RPMI7951 (cell line): ENCODE data around the gene PCDHGB1. TPM values are rescaled to one million over a fixed set of nuclear protein-coding genes. Genes with fewer than 3 reads are reported as not detected.
A peak's percentile ranks its signal among the peaks of the same experiment; 100 is the strongest.
"Not testable (repeated sequence)": the region's sequence is repeated elsewhere in the genome, so short reads cannot be mapped to it uniquely, and the experiment has no call there.

Experiments
- DNase-seq: peaks from one replicate; pipeline ENCODE4 v3.0.0-alpha.2; 2012; ENCODE audit warnings: low read depth
- total RNA-seq: library from RNA; depleted of rRNA; stranded (reverse); fragments of >200 nt; shearing (Covaris generic); gene quantifications from 2 replicates; pipeline ENCODE4 v1.2.3, GENCODE V29; 2014

The PCDHGB1 gene
- total RNA-seq, 1 experiment from 2014 or later = 10.6 TPM

DNA sequence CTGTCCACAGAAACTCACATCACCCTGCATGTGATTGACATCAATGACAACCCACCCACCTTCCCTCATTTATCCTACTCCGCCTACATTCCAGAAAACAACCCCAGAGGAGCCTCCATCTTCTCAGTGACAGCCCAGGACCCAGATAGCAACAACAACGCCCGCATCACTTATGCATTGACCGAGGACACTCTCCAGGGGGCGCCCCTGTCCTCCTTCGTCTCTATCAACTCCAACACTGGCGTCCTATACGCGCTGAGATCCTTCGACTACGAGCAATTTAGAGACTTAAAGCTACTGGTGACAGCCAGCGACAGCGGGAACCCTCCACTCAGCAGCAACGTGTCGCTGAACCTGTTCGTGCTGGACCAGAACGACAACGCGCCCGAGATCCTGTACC is 4.6 kb upstream of the PCDHGB1 start:
- no peak for DNase-seq

DNA sequence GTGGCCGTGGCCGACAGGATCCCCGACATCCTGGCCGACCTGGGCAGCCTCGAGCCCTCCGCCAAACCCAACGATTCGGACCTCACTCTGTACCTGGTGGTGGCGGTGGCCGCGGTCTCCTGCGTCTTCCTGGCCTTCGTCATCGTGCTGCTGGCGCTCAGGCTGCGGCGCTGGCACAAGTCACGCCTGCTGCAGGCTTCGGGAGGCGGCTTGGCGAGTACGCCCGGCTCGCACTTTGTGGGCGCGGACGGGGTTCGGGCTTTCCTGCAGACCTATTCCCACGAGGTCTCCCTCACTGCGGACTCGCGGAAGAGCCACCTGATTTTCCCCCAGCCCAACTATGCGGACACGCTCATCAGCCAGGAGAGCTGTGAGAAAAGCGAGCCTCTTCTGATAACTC is 3.9 kb upstream of the PCDHGB1 start:
- DNase-seq = not testable (repeated sequence)

DNA sequence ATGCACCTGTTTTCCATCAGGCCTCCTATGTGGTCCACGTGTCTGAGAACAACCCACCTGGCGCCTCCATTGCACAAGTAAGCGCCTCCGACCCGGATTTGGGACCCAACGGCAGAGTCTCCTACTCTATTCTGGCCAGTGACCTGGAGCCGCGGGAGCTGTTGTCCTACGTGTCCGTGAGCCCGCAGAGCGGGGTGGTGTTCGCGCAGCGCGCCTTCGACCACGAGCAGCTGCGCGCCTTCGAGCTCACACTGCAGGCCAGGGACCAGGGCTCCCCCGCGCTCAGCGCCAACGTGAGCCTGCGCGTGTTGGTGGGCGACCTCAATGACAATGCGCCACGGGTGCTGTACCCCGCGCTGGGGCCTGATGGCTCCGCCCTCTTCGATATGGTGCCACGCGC is 1.7 kb downstream of the PCDHGB1 start:
- no peak for DNase-seq

DNA sequence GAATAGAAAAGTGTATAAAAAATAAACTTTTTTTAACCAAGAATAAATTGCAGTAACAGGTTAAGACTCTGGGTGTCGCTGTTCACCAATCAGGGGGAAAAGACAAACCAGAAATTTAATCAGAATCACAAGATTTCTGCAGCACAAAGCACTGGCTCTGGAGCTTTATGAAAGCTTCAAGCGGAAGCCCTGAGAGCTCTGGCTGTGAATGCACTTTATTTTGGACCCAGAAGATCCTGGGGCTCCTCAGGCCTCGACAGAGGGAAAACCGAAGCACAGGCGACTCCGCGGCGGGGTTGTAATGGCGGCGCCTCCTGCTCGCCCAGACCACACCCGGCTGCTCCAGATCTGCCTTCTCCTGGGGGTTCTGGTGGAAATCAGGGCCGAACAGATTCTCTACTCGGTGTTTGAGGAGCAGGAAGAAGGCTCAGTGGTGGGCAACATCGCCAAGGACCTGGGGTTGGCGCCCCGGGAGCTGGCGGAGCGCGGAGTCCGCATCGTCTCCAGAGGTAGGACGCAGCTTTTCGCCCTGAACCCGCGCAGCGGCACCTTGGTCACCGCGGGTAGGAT is 5.1 kb downstream of the PCDHGB1 start, which contains the start of gene PCDHGA4:
TSS of gene PCDHGA4 (plus strand) at position 122 of the 570 bp plus-strand sequence. CDS start at position 209, 87 bp downstream.
- DNase-seq = no peak

DNA sequence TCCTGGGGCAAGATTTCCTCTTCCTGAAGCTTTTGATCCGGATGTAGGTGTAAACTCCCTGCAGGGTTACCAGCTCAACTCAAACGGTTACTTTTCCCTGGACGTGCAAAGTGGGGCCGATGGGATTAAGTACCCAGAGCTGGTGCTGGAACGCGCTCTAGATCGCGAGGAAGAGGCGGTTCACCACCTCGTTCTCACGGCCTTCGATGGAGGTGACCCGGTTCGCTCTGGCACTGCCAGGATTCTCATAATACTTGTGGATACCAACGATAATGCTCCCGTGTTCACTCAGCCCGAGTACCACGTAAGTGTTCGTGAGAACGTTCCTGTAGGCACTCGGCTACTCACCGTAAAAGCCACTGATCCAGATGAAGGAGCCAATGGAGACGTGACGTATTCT is 5.7 kb downstream of the PCDHGB1 start:
- no peak for DNase-seq

DNA sequence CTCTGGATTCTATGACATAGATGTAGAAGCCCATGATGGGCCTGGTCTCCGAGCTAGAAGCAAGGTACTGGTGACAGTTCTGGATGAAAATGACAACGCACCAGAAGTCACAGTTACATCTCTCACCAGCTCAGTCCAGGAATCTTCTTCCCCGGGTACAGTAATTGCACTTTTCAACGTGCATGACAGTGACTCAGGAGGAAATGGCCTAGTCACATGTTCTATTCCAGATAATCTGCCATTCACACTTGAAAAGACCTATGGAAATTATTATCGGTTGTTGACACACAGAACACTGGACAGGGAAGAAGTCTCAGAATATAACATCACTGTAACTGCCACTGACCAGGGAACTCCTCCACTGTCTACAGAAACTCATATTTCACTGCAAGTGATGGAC is 6.2 kb downstream of the PCDHGB1 start:
- no peak for DNase-seq

DNA sequence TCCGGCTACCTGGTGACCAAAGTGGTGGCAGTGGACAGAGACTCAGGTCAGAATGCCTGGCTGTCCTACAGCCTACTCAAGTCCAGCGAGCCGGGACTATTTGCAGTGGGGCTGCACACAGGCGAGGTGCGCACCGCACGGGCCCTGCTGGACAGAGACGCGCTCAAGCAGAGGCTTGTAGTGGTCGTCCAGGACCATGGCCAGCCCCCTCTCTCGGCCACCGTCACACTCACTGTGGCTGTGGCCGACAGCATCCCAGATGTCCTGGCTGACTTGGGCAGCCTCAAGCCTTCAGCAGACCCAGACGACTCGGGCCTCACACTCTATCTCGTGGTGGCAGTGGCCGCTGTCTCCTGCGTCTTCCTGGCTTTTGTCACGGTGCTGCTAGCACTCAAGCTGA is 7.1 kb downstream of the PCDHGB1 start:
- no peak for DNase-seq

DNA sequence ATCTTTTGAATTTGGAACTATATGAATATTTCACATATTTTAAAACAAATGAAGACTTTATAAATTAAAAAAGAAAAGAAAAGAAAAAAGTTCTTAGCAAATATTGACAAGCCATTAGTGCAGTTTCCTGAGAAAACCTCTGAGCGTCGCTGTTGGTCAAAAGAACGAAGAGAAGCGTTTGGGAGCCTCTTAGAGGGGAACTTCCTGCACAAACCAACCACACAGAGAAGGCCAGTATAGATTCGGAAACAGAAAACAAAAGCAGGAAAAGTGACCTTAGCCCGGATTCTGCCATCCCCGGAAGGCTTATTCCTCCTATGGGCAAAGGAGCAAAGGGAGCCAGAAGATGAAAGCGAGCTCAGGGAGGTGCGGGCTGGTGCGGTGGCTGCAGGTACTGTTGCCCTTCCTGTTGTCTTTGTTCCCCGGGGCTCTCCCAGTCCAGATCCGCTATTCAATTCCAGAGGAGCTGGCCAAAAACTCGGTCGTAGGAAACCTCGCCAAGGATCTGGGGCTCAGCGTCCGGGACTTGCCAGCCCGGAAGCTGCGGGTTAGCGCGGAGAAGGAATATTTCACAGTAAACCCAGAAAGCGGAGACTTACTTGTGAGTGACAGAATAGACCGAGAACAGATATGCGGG is 10.0 kb downstream of the PCDHGB1 start, which contains the start of gene PCDHGB2:
TSS of gene PCDHGB2 (plus strand) at position 205 of the 637 bp plus-strand sequence. CDS start at position 347, 142 bp downstream.
- DNase-seq = peak; percentile 74

DNA sequence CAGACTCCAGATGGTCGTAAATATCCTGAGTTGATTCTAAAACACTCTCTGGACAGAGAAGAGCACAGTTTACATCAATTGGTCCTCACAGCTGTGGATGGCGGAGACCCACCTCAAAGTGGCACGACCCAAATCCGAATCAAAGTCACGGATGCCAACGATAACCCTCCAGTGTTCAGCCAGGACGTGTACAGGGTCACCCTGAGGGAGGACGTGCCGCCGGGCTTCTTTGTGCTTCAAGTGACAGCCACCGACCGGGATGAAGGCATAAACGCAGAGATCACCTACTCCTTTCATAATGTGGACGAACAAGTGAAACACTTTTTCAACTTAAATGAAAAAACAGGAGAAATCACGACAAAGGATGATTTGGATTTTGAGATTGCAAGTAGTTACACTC is 10.8 kb downstream of the PCDHGB1 start:
- DNase-seq = no peak

DNA sequence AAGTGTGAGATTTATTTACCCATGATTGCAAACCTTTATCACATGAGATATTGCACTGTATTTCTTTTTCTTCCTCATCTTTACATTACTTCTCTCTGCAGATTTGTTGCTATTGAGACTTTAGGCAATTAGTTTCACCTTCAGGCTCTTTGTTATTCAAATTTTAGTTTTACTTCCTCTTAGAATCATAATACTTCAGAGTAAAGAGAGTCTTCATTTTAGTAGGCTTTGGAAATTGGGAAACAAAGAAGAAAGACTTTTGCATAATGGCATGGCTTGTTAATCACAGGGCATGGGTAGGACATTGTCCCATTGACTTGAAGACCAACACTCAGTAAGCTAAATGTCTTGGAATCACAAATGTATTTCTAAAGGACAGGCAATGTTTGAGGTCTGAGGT is 12.8 kb downstream of the PCDHGB1 start:
- no peak for DNase-seq

DNA sequence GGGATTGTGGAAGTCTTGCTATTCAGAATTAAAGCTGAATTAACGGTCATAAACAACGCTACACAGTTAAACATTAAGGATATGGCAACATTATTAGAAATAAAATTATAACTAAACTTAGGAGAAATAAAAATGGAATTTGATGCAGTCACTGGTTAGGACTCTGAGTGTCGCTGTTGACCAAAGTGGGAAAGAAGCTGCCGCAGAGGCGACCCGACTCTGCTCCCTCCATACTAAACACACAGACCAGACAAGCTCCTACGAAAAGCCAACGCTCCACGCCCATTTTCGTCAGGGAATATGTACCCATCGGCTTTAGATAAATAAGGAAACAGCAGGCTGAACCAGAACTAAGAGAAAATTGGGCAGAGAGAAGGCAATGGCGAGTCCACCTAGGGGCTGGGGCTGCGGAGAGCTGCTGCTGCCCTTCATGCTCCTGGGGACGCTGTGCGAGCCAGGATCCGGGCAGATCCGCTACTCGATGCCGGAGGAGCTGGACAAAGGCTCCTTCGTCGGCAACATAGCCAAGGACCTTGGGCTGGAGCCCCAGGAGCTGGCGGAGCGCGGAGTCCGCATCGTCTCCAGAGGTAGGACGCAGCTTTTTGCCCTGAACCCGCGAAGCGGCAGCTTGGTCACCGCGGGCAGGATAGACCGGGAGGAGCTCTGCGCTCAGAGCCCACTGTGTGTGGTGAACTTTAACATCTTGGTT is 14.2 kb downstream of the PCDHGB1 start, which contains the start of gene PCDHGA5:
TSS of gene PCDHGA5 (plus strand) at position 211 of the 709 bp plus-strand sequence. CDS start at position 380, 169 bp downstream.
- DNase-seq = peak; percentile 42

DNA sequence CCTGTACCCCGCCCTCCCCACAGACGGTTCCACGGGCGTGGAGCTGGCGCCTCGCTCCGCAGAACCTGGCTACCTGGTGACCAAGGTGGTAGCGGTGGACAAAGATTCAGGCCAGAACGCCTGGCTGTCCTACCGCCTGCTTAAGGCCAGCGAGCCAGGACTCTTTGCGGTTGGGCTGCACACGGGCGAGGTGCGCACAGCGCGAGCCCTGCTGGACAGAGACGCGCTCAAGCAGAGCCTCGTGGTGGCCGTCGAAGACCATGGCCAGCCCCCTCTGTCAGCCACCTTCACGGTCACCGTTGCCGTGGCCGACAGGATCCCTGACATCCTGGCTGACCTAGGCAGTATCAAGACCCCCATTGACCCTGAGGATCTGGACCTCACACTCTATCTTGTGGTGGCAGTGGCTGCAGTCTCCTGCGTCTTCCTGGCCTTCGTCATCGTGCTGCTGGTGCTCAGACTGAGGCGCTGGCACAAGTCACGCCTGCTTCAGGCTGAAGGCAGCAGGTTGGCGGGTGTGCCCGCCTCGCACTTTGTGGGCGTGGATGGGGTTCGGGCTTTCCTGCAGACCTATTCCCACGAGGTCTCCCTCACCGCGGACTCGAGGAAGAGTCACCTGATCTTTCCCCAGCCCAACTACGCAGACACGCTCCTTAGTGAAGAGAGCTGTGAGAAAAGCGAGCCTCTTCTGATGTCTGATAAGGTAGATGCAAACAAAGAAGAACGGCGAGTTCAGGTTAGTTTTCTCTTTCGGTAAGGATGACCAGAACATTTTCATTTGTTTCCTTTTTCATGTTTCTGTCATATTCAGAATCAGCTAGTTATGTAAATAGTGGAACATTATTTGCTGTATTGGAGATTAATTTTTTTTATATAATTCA is 16.4 kb downstream of the PCDHGB1 start:
- DNase-seq = no peak

DNA sequence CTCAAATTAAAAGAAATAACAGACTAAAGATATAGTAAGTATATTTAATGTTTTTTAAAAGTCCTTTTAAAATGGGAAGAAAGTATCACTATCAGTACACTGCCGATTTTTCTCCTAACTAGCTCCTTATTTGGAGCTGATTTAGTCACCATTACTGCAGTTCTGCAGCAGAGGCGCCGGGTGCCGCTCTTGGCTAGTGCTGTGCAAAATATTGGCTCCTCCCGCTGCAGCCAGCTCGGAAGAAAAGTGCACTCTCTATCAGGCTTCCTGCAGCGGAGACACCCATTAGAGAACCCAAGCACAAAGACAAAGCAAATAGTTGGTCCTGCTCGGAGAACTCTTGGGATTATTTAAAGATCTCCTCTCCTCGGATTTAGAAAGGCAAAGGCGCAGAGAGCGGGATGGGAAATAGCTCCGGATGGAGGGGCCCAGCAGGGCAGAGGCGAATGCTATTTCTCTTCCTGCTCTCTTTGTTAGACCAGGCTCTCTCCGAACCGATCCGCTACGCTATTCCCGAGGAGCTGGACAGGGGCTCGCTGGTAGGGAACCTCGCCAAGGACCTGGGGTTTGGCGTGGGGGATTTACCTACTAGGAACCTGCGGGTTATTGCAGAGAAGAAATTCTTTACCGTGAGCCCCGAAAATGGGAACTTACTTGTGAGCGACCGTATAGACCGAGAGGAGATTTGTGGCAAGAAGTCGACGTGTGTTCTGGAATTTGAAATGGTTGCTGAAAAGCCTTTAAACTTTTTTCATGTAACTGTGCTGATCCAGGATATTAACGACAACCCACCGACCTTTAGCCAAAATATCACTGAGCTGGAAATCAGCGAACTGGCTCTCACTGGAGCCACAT is 20.3 kb downstream of the PCDHGB1 start, which contains the start of gene PCDHGB3:
TSS of gene PCDHGB3 (plus strand) at position 249 of the 855 bp plus-strand sequence. CDS start at position 402, 153 bp downstream.
- peak; percentile 42 for DNase-seq

DNA sequence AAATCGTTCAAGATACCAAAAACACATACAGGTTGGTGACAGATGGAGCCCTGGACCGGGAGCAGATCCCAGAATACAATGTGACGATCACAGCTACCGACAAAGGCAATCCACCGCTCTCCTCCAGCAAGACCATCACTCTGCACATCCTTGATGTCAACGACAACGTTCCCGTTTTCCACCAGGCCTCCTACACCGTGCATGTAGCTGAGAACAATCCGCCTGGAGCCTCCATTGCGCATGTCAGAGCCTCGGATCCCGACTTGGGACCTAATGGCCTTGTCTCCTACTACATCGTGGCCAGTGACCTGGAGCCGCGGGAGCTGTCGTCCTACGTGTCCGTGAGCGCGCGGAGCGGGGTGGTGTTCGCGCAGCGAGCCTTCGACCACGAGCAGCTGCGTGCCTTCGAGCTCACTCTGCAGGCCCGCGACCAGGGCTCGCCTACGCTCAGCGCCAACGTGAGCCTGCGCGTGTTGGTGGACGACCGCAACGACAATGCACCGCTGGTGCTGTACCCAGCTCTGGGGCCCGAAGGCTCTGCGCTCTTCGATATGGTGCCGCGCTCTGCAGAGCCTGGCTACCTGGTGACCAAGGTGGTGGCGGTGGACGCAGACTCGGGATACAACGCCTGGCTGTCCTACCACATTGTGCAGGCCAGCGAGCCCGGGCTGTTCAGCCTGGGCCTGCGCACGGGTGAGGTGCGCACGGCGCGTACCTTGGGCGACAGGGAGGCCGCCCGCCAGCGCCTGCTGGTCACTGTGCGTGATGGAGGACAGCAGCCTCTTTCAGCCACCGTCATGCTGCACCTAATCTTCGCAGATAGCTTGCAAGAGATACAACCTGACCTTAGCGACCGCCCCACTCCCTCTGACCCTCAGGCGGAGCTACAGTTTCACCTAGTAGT is 21.9 kb downstream of the PCDHGB1 start:
- no peak for DNase-seq

DNA sequence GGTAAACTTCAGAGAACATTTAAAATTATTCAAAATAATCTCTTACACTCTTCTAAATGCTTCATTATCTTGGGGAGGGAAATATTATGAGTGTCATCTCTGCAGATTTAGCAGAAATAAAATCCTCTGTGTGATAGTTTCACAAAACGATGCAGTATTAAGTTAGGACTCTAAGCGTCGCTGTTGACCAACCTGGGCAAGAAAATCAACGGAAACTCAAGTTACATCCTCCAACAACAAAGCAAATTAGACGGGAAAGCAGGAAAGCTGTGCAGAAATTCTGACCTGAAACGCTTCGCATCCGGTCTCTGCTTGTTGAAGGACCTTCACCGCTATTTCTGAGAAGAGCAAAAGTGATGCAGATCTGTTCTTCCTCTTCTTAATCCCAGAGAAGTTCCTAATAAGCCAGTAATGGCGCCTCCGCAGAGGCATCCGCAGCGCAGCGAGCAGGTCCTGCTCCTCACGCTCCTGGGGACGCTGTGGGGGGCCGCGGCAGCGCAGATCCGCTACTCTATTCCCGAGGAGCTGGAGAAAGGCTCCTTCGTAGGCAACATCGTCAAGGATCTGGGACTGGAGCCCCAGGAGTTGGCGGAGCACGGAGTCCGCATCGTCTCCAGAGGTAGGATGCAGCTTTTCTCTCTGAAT is 23.9 kb downstream of the PCDHGB1 start, which contains the start of gene PCDHGA6:
TSS of gene PCDHGA6 (plus strand) at position 219 of the 645 bp plus-strand sequence. CDS start at position 412, 193 bp downstream.
- DNase-seq = no peak

DNA sequence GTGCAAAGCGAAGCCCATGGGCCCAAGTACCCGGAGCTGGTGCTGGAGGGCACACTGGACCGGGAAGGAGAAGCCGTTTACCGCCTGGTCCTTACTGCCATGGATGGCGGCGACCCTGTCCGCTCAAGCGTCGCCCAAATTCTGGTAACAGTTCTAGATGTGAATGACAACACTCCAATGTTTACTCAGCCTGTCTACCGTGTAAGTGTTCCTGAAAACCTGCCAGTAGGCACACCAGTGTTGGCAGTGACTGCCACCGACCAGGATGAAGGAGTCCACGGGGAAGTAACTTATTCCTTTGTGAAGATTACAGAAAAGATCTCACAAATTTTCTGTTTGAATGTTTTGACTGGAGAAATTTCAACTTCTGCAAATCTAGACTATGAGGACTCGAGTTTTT is 24.7 kb downstream of the PCDHGB1 start:
- DNase-seq = no peak

DNA sequence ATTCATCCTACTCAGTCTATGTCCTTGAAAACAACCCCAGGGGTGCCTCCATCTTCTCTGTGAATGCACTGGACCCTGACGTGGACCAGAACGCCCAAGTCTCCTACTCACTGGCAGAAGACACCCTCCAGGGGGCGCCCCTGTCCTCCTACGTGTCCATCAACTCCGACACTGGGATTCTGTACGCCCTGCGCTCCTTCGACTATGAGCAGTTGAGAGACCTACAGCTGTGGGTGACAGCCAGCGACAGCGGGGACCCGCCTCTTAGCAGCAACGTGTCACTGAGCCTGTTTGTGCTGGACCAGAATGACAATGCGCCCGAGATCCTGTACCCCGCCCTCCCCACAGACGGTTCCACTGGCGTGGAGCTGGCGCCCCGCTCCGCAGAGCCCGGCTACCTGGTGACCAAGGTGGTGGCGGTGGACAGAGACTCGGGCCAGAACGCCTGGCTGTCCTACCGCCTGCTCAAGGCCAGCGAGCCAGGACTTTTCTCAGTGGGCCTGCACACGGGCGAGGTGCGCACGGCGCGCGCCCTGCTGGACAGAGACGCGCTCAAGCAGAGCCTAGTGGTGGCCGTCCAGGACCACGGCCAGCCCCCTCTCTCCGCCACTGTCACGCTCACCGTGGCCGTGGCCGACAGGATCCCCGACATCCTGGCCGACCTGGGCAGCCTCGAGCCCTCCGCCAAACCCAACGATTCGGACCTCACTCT is 25.7 kb downstream of the PCDHGB1 start:
- DNase-seq = not testable (repeated sequence)
